GM21515 (cell line): ENCODE data around the gene FNDC4.

Experiments
- ATAC-seq: cut with Tn5 transposase; IDR thresholded peaks from one replicate; pipeline ENCODE4 v1.9.1; 2021; ENCODE audit not compliant: unreplicated experiment

Gene FNDC4

GRCh38 chr2:27494284-27494943 is 586 bp downstream of the FNDC4 start:
- ATAC-seq = no peak

- ATAC-seq = no peak
These were observed 1.1 kb downstream of the FNDC4 start for GRCh38 chr2:27493948-27494283.

- ATAC-seq = no peak
These were observed 2.4 kb downstream of the FNDC4 start for GRCh38 chr2:27492557-27492956.

- ATAC-seq = peak; percentile 92
These were observed 5.3 kb downstream of the FNDC4 start, which contains the start of gene IFT172 for GRCh38 chr2:27489498-27490397. Gene IFT172 (minus strand): TSS chr2:27489743. CDS start chr2:27489653, 90 bp downstream.

GRCh38 chr2:27489118-27489497 is 5.9 kb downstream of the FNDC4 start:
- ATAC-seq = no peak

GRCh38 chr2:27485496-27485895 is 9.5 kb downstream of the FNDC4 start:
- ATAC-seq = no peak

- no peak for ATAC-seq
These were observed 23.0 kb downstream of the FNDC4 start for GRCh38 chr2:27471961-27472360.

- no peak for ATAC-seq
These were observed 30.6 kb downstream of the FNDC4 start for GRCh38 chr2:27464443-27464842.

GRCh38 chr2:27461118-27461517 is 33.9 kb downstream of the FNDC4 start:
- no peak for ATAC-seq

GRCh38 chr2:27453968-27454367 is 41.0 kb downstream of the FNDC4 start:
- ATAC-seq = no peak

- no peak for ATAC-seq
These were observed 43.9 kb downstream of the FNDC4 start for GRCh38 chr2:27451095-27451494.

GRCh38 chr2:27448381-27448780 is 46.6 kb downstream of the FNDC4 start:
- ATAC-seq = no peak

- no peak for ATAC-seq
These were observed 48.9 kb downstream of the FNDC4 start for GRCh38 chr2:27446057-27446456.

- ATAC-seq = no peak
These were observed 49.4 kb downstream of the FNDC4 start for GRCh38 chr2:27445615-27446014.

- no peak for ATAC-seq
These were observed 49.8 kb downstream of the FNDC4 start for GRCh38 chr2:27445155-27445554.

GRCh38 chr2:27442920-27443282 is 52.1 kb downstream of the FNDC4 start:
- no peak for ATAC-seq

GRCh38 chr2:27441958-27442919 is 52.8 kb downstream of the FNDC4 start, which contains the start of gene KRTCAP3:
Gene KRTCAP3 (plus strand): TSS chr2:27442381. CDS start chr2:27442413, 32 bp downstream.
- no peak for ATAC-seq
